D721Med (cell line): ENCODE measurements around the gene ICAM2.

ENCODE experiments used
- DNase-seq: peaks from one replicate; pipeline ENCODE4 v3.0.0; 2011; ENCODE audit warnings: low spot score; ENCODE audit not compliant: insufficient read length
- FAIRE-seq: peaks from 2 replicates; lab custom pipeline; 2011; peaks lifted over from hg19 to GRCh38; lab: Jason Lieb, UNC
- CTCF ChIP-seq: IDR thresholded peaks from 2 replicates; pipeline ENCODE4 v1.5.1; 2012; ENCODE audit warnings: mild to moderate bottlenecking, control low read depth; ENCODE audit not compliant: insufficient read depth; ENCODE audit errors: missing control alignments

The ICAM2 gene

GRCh38 chr17:64056269-64057005 is 36.0 kb upstream of the ICAM2 start:
- no peak for DNase-seq
- no peak for TF ChIP-seq CTCF
- no peak for FAIRE-seq

GRCh38 chr17:64055183-64056142 is 35.0 kb upstream of the ICAM2 start:
- FAIRE-seq (no peak), DNase-seq (no peak)
- no peak for TF ChIP-seq CTCF

GRCh38 chr17:64054304-64054703 is 33.9 kb upstream of the ICAM2 start:
- no peak for TF ChIP-seq CTCF
- no peak for FAIRE-seq
- no peak for DNase-seq

- no peak for FAIRE-seq
- DNase-seq = no peak
- TF ChIP-seq CTCF = no peak
These were observed 32.7 kb upstream of the ICAM2 start for GRCh38 chr17:64053101-64053500.

- DNase-seq (no peak), FAIRE-seq (no peak)
- no peak for TF ChIP-seq CTCF
These were observed 30.7 kb upstream of the ICAM2 start for GRCh38 chr17:64051153-64051552.

GRCh38 chr17:64048805-64049204 is 28.4 kb upstream of the ICAM2 start:
- no peak for FAIRE-seq
- no peak for TF ChIP-seq CTCF
- no peak for DNase-seq

GRCh38 chr17:64045176-64045575 is 24.7 kb upstream of the ICAM2 start:
- no peak for FAIRE-seq
- DNase-seq = no peak
- TF ChIP-seq CTCF = no peak
